Activated gamma-delta T cell treated with anti-CD3 and anti-CD28 coated beads, Interleukin-2, amount 50 U/mL, for 16 hours (primary cell): ENCODE results near the gene HLF.

Experiments used
- DNase-seq: peaks from one replicate; pipeline ENCODE4 v3.0.0-alpha.2; 2020; ENCODE audit warnings: low read depth

HLF gene

DNA sequence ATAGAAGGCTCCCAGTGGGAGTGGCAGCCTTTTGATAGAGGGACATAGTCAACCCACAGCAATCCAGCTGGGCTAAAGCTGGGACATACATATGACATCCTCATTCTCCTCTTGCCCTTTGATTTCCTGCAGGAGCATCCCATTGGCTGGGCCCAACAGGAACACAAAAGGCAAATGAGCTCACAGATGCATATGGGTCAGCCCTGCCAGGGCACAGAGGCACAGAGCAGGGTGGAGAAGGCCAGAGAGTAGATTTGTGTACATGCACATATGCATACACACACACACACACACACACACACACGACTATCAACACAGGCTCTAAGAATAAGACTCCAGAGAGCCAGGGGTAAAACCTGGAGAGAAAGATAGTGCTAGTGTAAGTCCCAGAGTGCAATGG, 98.3 kb downstream of the HLF start:
- DNase-seq: no peak

DNA sequence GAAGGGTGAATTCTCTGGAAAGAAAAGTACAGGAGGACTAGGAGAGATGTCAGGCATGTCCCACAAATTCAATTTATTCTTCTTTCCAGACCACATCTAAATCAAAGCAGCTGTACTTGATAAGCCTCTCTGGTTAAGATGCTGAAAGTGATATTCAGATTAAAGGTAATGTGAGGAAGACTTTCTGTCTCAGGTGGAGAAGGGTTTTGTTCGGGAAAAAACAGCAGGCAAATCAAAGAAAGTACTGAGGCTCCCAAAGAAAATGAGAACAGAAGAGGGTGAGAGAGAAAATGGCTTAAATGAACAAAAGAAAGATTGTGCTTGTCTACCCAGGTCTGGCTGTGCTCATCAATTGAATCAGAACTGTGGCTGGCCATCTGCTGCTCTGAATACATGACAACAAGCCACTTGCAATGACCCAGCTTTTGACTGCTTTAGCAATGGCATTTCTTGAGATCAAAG, 101.3 kb downstream of the HLF start:
- no peak for DNase-seq

DNA sequence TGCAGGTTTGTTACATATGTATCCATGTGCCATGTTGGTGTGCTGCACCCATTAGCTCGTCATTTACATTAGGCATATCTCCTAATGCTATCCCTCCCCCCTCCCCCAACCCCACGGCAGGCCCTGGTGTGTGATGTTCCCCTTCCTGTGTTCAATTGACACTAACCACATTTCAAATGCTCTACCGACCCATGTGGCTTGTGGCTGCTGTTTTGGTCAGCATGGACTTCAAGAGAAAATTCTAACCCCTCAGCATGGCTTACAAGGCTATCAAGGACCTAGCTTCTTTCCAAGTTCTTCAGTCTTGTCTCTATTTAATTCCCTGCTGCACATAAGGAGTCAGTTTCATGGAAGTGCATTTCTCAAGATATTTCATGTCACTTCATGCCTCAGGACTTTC, 103.9 kb downstream of the HLF start:
- no peak for DNase-seq
